H54 (cell line): ENCODE data around the gene BSG.
"Not testable (repeated sequence)": the region's sequence is repeated elsewhere in the genome, so short reads cannot be mapped to it uniquely, and the experiment has no call there.

Experiments
- DNase-seq: peaks from one replicate; pipeline ENCODE4 v3.0.0; 2011; ENCODE audit warnings: low spot score, mixed read lengths; ENCODE audit not compliant: insufficient read length
- FAIRE-seq: peaks from 3 replicates; lab custom pipeline; 2011; peaks lifted over from hg19 to GRCh38; lab: Jason Lieb, UNC
- POLR2A ChIP-seq: IDR thresholded peaks from 2 replicates; pipeline ENCODE4 v1.6.1; 2011; ENCODE audit warnings: low read depth, mild to moderate bottlenecking, low read length

BSG gene

GRCh38 chr19:628168-628567 is 55.8 kb downstream of the BSG start:
- no peak for TF ChIP-seq POLR2A
- FAIRE-seq (no peak), DNase-seq (no peak)

GRCh38 chr19:629515-629914 is 57.1 kb downstream of the BSG start:
- not testable (repeated sequence) for DNase-seq, FAIRE-seq

DNA sequence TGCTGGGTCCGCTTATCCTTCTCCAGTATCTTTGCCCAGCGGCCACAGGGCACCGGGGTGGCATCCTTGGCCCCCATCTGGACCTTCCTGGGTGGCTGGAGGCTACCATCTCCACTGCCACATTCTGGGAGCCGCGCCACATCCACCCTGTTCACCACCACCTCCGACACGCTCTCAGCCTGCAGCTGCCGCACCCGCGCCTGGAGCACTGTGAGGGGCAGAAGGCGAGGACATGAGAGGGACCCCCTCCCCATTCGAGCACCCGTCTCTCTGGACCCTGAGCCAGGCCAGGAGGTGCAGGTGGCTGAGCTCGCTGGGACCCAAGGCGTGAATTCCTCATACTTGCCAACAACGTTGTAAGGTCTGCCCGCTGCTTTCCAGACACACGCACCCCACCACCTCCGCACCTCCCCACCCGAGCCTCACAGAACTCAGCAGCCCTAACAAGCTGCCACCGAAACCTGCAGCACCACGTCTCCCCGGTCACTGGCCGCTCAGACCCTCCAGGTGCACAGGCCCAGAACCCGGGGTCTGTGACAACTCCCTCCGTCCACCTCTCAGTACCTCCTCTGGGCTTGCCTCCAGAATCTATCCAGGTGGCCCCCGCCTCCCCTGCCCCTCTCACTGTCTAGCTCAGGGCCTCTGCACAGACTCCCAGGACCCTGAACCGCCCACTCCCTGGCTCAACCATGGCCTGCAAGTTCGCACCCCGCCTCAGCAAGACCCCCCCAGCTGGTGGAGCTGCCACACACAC is 57.7 kb downstream of the BSG start:
- TF ChIP-seq POLR2A = no peak
- FAIRE-seq (no peak), DNase-seq (no peak)

DNA sequence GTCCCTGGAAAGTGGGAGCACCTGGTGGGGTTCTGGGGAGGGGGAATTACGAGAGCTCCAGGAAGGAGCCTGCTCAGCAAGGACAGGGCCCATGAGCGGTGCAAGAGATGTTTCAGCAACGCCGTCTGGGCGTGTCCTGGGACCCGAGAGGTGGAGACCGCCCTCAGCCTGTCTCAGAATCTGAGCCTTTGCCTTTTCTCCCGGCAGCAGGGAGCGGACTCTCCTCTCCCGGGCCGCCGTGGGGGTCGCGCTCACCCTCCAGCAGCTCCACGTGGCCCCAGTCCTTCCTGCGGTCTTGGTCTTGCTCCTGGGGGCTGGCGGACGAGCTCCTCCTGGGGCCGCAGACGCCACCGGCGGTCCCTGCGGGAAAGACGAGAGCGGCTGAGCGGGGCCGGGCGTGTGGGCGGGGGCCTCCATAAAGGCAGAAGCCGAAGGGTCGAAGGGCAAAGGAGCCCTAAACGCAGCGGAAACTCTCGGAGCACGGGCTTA is 60.2 kb downstream of the BSG start:
- FAIRE-seq (no peak), DNase-seq (no peak)
- TF ChIP-seq POLR2A = no peak
